H9 (cell line): ENCODE results near the gene EHBP1. TPM values are rescaled to one million over a fixed set of nuclear protein-coding genes. Genes with fewer than 3 reads are reported as not detected.

Experiments
- DNase-seq: peaks from one replicate; pipeline ENCODE4 v3.0.0-alpha.2; 2017
- H2AFZ ChIP-seq: one replicate; pipeline ENCODE4 v1.6.1; 2013; ENCODE audit warnings: mild to moderate bottlenecking, low read length, control low read depth, moderate library complexity
- H2AK5ac ChIP-seq: 2 replicates; pipeline ENCODE4 v1.6.1; 2013; ENCODE audit warnings: low read length, control low read depth, mixed read lengths; ENCODE audit not compliant: insufficient read length
- H2BK120ac ChIP-seq: one replicate; pipeline ENCODE4 v1.6.1; 2013; ENCODE audit warnings: low read depth, mild to moderate bottlenecking, low read length, control low read depth, inconsistent platforms; ENCODE audit not compliant: poor library complexity, severe bottlenecking
- H2BK12ac ChIP-seq: 2 replicates; pipeline ENCODE4 v1.6.1; 2013; ENCODE audit warnings: low read length, control low read depth, mixed read lengths, low read depth; ENCODE audit not compliant: insufficient read length
- H2BK15ac ChIP-seq: 2 replicates; pipeline ENCODE4 v1.6.1; 2013; ENCODE audit warnings: low read depth, low read length, control low read depth
- H2BK20ac ChIP-seq: one replicate; pipeline ENCODE4 v1.6.1; 2013; ENCODE audit warnings: low read depth, mild to moderate bottlenecking, low read length, control low read depth, inconsistent platforms; ENCODE audit not compliant: poor library complexity, severe bottlenecking
- H2BK5ac ChIP-seq: 2 replicates; pipeline ENCODE4 v1.6.1; 2013; ENCODE audit warnings: low read length, control low read depth, mixed read lengths; ENCODE audit not compliant: insufficient read length
- H3K14ac ChIP-seq: 2 replicates; pipeline ENCODE4 v1.6.1; 2013; ENCODE audit warnings: low read length, control low read depth; ENCODE audit not compliant: insufficient read depth
- H3K18ac ChIP-seq: 2 replicates; pipeline ENCODE4 v1.6.1; 2013; ENCODE audit warnings: low read depth, mild to moderate bottlenecking, mixed read lengths, low read length, control low read depth; ENCODE audit not compliant: insufficient read length
- H3K23ac ChIP-seq: 2 replicates; pipeline ENCODE4 v1.6.1; 2013; ENCODE audit warnings: low read length, control low read depth, mixed read lengths, low read depth; ENCODE audit not compliant: insufficient read length
- H3K23me2 ChIP-seq: 2 replicates; pipeline ENCODE4 v1.6.1; 2013; ENCODE audit warnings: low read depth, mild to moderate bottlenecking, mixed read lengths, low read length, control low read depth; ENCODE audit not compliant: insufficient read length, poor library complexity, severe bottlenecking
- H3K27ac ChIP-seq: 2 replicates; pipeline ENCODE4 v1.5.1; 2013; ENCODE audit warnings: low read length, control low read depth, mixed read lengths, low read depth; ENCODE audit not compliant: insufficient read length
- H3K27me3 ChIP-seq: 2 replicates; pipeline ENCODE4 v1.6.1; 2013; ENCODE audit warnings: low read length, control low read depth, inconsistent platforms; ENCODE audit not compliant: insufficient read depth
- H3K4ac ChIP-seq: 2 replicates; pipeline ENCODE4 v1.6.1; 2013; ENCODE audit warnings: low read depth, mild to moderate bottlenecking, control low read depth, inconsistent platforms, low read length, moderate library complexity
- H3K4me1 ChIP-seq: 2 replicates; pipeline ENCODE4 v1.6.1; 2013; ENCODE audit warnings: low read length, control low read depth, inconsistent platforms; ENCODE audit not compliant: insufficient read depth
- H3K4me2 ChIP-seq: 2 replicates; pipeline ENCODE4 v1.6.1; 2013; ENCODE audit warnings: low read length, control low read depth, mixed read lengths; ENCODE audit not compliant: insufficient read length, insufficient read depth
- H3K56ac ChIP-seq: 2 replicates; pipeline ENCODE4 v1.6.1; 2013; ENCODE audit warnings: low read depth, mild to moderate bottlenecking, mixed read lengths, low read length, control low read depth; ENCODE audit not compliant: insufficient read length
- H3K79me1 ChIP-seq: 2 replicates; pipeline ENCODE4 v1.6.1; 2013; ENCODE audit warnings: low read depth, mild to moderate bottlenecking, moderate library complexity, low read length, control low read depth, inconsistent platforms; ENCODE audit not compliant: insufficient read depth, poor library complexity, severe bottlenecking
- H3K79me2 ChIP-seq: 2 replicates; pipeline ENCODE4 v1.6.1; 2013; ENCODE audit warnings: low read length, control low read depth, inconsistent platforms; ENCODE audit not compliant: insufficient read depth
- H3K9ac ChIP-seq: 2 replicates; pipeline ENCODE4 v1.6.1; 2013; ENCODE audit warnings: low read length, control low read depth, mixed read lengths; ENCODE audit not compliant: insufficient read length; ENCODE audit errors: extremely low read depth
- H3K9me3 ChIP-seq: one replicate; pipeline ENCODE4 v1.6.1; 2013; ENCODE audit warnings: low read depth, low read length, inconsistent platforms; ENCODE audit not compliant: control insufficient read depth
- H3T11ph ChIP-seq: one replicate; pipeline ENCODE4 v1.6.1; 2013; ENCODE audit warnings: mild to moderate bottlenecking, low read length, control low read depth, inconsistent platforms
- H4K20me1 ChIP-seq: one replicate; pipeline ENCODE4 v1.6.1; 2013; ENCODE audit not compliant: control insufficient read depth, insufficient read length, insufficient read depth
- H4K5ac ChIP-seq: 2 replicates; pipeline ENCODE4 v1.6.1; 2013; ENCODE audit warnings: low read depth, mild to moderate bottlenecking, mixed read lengths, low read length, control low read depth; ENCODE audit not compliant: insufficient read length
- H4K8ac ChIP-seq: replicated peaks from 2 replicates; pipeline ENCODE4 v1.6.1; 2013; ENCODE audit warnings: low read length, control low read depth, mixed read lengths, low read depth; ENCODE audit not compliant: insufficient read length
- H4K91ac ChIP-seq: 2 replicates; pipeline ENCODE4 v1.6.1; 2013; ENCODE audit warnings: low read depth, mild to moderate bottlenecking, moderate library complexity, mixed read lengths, low read length, control low read depth; ENCODE audit not compliant: insufficient read length
- H3K27ac Mint-ChIP-seq, 3 experiments: 2 replicates in 2 of 3; 3 replicates in 1 of 3; pipeline ENCODE4 v1.8.0; 2020 to 2021; ENCODE audit warnings: mixed read lengths in 3 of 3, mild to moderate bottlenecking in 1 of 3, moderate library complexity in 1 of 3
- H3K27me3 Mint-ChIP-seq: 2 replicates; pipeline ENCODE4 v1.8.0; 2021; ENCODE audit warnings: low read depth, mild to moderate bottlenecking, moderate library complexity, mixed read lengths
- H3K36me3 Mint-ChIP-seq, 3 experiments: 2 replicates in 2 of 3; 3 replicates in 1 of 3; pipeline ENCODE4 v1.8.0; 2020 to 2021; ENCODE audit warnings: low read depth in 3 of 3, mixed read lengths in 3 of 3; ENCODE audit not compliant: insufficient read depth in 1 of 3
- H3K4me1 Mint-ChIP-seq, 2 experiments: 2 replicates each; pipeline ENCODE4 v1.8.0; 2020; ENCODE audit warnings: mixed read lengths in 2 of 2
- H3K4me3 Mint-ChIP-seq, 2 experiments: 2 replicates in 1 of 2; 3 replicates in 1 of 2; pipeline ENCODE4 v1.8.0; 2020 to 2021; ENCODE audit warnings: mild to moderate bottlenecking in 2 of 2, mixed read lengths in 2 of 2, moderate library complexity in 1 of 2
- H3K9me3 Mint-ChIP-seq, 2 experiments: 2 replicates in 1 of 2; 3 replicates in 1 of 2; pipeline ENCODE4 v1.8.0; 2020; ENCODE audit warnings: mild to moderate bottlenecking in 2 of 2, mixed read lengths in 2 of 2, moderate library complexity in 1 of 2
- CTCF ChIP-seq: fragments of 200-600 bp; sonication (generic); conservative IDR thresholded peaks from 3 replicates; pipeline ENCODE4 v1.8.0; 2021; ENCODE audit warnings: antibody characterized with exemption, mild to moderate bottlenecking
- WGBS: extraction: QIAGEN DNeasy Blood & Tissue Kit; methylation state at CpG from one replicate; pipeline ENCODE4 v1.1.7; 2013; ENCODE audit warnings: missing lambda C conversion rate, low lambda C conversion rate, mixed read lengths; ENCODE audit not compliant: insufficient read length; ENCODE audit errors: extremely low coverage; 5-methylcytosine and 5-hydroxymethylcytosine counted together
- total RNA-seq: library from RNA; stranded (reverse); gene quantifications from 2 replicates; pipeline ENCODE4 v1.2.1, GENCODE V29; 2021

Gene EHBP1
- total RNA-seq, 1 experiment from 2014 or later = 35.6 TPM

DNA sequence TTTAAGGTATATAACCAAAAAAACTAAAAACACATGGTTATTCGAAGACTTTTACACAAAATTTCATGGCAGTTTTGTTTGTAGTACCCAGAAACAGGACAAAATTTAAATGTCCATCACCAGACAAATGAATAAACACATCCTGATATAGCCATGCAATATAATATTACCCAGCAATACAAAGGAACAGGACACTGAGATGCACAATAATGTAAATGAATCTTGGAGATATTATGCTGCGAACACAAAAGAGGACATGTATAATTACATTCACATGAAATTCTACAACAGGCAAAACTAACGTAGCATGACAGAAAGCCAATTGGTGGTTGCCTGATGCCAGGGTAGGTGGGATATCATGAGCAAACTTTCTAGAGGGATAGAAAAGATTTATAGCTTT lies 252.7 kb downstream of the EHBP1 start:
- H3K9me3 Mint-ChIP-seq = no peaks in the 10 kb centered on the region
- H3K4me3 Mint-ChIP-seq = no peak overlapping the region
- H3K27me3 Mint-ChIP-seq = no peaks in the 10 kb centered on the region
- no peaks in the 10 kb centered on the region for H3K27me3 ChIP-seq
- H3K79me2 ChIP-seq = no peaks in the 10 kb centered on the region
- no peak overlapping the region for H3K18ac ChIP-seq
- no peak overlapping the region for H2BK15ac ChIP-seq
- no peak overlapping the region for H4K8ac ChIP-seq
- H4K20me1 ChIP-seq = no peaks in the 10 kb centered on the region
- no CpG with 5 or more reads among the region's 3 CpGs for WGBS
- H3T11ph ChIP-seq = no peak overlapping the region
- peaks cover 0 to 6% (median 4%) of the 10 kb centered on the region in 3 experiments; a peak in 3 of 7 replicates for H3K36me3 Mint-ChIP-seq
- no peaks in the 10 kb centered on the region for H3K23me2 ChIP-seq
- no peak overlapping the region for H4K91ac ChIP-seq
- no peak overlapping the region for H3K14ac ChIP-seq
- H4K5ac ChIP-seq = no peak overlapping the region
- no peak overlapping the region for H3K4ac ChIP-seq
- H3K79me1 ChIP-seq = no peaks in the 10 kb centered on the region
- H3K4me1 Mint-ChIP-seq = no peaks in the 10 kb centered on the region
- H2BK120ac ChIP-seq = no peak overlapping the region
- TF ChIP-seq CTCF = no peak
- H3K4me1 ChIP-seq = no peaks in the 10 kb centered on the region
- no peak overlapping the region for H3K27ac Mint-ChIP-seq
- DNase-seq = no peak
- no peak overlapping the region for H2BK5ac ChIP-seq
- H3K56ac ChIP-seq = no peak overlapping the region
- H3K9me3 ChIP-seq = no peaks in the 10 kb centered on the region
- no peak overlapping the region for H2AFZ ChIP-seq
- H2AK5ac ChIP-seq = no peak overlapping the region
- H3K23ac ChIP-seq = no peak overlapping the region
- no peak overlapping the region for H3K27ac ChIP-seq
- H2BK12ac ChIP-seq = no peak overlapping the region
- no peak overlapping the region for H3K9ac ChIP-seq
- H3K4me2 ChIP-seq = no peak overlapping the region
- no peak overlapping the region for H2BK20ac ChIP-seq
